NCI-H510A (cell line): ENCODE data around the gene LMO1.

ENCODE experiments used
- DNase-seq: peaks from one replicate; lab custom pipeline; 2025; lab: John Stamatoyannopoulos, UW

The LMO1 gene

DNA sequence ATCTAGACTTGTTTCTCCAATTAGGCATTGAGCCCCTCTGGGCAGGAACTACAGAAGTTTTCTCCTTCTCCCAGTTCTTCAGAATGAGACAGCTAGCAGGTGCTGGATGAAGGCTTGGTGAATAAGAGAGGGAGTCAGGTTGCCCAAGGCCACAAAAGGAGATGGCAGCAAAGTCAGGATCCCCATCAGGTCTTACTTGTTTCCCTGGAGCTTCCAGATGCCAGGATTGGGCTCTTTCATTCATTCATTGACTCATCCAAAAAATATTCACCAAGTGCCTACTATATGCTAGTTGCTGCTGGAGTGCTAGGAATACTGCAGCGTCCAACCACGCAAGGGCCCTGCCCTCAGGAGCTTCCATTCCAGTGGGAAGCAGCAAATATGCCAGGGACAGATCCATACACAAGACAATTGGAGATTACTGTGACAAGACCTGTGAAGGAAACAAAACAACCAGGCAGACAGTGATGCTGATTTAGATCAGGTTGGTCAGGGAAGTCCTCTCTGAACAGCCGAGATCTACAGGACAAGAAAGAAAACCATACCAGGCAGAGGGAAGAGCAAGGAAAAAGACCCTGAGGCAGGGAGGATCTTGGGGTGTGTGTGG, 24.6 kb upstream of the LMO1 start:
- DNase-seq, result no peak

DNA sequence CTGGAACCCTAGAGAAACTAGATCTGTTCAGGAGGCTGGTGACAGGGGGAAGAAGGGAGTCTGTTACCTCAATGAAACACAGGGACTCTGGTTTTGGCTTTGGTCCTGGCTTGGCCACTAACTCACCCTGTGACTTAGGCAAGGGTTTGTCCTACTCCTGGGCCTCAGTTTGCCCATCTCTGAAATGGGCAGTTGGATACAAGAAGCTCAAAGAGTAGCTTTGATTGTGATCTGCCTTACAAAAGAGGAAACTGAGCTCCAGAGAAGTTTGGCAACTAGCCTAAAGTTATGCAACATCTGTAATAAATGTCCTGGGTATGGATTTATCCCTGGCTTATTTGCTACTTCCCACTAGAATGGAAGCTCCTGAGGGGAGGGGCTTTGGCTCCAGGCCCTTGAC, 24.0 kb upstream of the LMO1 start:
- DNase-seq, result no peak

DNA sequence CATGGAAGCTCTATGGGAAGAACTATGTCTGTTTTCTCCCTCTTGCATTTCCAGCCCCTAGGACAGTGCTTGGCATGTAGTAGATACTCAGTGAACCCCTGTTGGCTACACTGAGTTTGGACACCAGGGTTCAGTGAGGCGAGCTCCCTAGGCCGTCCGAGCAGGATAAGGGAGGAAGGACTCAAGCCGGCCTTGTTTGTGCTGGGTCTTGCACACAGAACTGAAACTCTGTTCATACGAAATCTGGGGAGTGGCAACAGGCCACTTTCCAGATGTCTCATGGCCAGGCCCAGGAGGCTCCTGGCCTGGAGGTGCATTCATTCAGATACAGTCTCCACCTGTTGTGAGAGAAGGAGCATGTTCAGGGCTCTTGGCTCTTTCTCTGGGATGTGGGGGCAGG, 23.6 kb upstream of the LMO1 start:
- DNase-seq, result no peak

DNA sequence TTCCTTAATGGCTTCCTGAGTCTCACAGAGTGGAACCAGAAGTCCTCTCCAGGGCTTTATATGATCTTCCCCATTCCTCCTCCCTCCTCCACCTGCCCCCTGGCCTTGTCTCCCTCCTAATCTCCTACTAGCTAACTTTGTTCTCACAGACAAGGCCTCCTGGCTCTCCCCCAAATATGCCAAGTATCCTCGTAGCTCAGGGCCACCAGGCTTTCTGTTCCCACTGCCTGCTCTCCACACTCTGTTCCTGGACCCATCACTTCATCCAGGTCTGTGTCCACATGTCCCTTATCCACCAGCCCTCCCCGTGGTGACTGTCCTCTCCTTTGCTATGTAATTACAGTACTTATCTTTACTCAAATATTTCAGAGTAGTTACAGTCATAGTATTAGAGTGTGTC, 23.2 kb upstream of the LMO1 start:
- no peak for DNase-seq

DNA sequence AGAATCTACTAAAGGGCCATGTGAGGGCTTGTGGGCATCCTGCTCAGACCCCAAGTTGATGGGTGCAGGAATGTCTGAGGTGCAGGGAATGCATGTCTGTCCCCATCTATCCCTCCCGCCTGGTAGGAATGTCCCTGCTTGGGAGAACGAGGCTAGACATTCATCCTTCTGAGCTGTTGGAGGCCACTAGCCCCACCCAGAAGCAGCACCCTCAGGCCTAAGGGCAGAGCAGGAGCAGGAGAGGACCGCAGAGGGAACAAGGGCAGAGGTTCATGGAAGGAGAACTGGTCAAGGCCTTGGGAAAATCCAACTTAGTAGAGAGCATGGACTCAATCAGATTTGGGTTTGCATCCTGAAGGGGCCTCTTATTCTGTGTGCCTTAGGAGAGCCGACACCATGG, 22.1 kb upstream of the LMO1 start:
- DNase-seq, result no peak

DNA sequence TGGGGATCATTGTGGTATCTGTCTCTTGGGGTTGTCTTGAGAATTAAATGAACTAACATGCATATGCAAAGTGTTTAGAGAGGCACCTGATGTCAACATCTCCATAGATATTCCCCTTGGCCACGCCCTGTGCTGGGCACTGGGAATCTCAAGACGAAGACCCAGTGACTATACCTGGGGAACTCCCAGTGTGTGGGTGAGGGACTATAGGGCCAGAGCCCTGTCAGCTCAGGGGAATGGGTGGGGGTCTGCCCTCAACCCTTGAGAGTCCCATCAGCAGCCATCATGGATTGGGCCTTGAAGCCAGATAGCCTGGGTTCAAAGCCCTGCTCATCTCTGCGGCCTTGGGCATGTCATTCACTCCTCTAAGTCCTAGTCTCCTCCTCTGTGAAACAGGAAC, 21.6 kb upstream of the LMO1 start:
- no peak for DNase-seq

DNA sequence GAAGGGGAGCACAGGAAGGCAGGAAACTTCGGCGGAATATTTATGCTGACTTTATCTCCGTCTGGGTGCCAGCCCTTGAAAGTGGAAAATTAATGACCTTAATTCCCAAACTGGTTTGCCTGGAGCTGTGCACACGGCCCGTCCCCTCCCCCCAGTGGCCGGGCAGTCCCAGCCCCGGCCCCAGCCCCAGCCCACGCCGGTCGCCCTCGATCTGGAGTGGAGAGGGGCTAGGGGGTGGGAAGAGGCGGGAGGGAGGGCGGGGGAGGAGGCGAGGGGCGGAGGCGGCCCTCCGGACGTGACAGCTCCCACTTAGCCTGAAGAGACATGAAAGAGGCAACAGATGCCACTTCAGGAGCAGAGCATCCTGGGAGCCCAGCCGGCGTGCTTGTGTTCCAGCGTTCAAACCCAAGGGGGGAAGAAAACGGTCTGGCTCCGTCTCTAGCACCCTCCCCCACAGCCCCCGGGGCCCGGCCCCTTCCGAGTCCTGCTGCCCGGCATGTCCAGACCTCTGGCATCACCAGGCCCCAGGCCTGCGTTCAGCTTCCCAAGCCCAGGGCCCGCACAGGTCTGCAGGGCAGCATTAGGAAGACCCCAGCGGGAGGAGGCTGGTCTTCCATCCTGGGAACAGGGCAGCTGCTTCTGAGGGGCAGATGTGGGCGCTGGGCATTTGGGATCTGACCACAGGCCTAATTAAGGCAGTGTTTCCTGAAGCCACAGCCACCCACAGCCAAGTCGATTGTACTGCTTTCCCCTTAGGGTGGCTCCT, 20.0 kb upstream of the LMO1 start:
- DNase-seq, result peak; percentile 81

DNA sequence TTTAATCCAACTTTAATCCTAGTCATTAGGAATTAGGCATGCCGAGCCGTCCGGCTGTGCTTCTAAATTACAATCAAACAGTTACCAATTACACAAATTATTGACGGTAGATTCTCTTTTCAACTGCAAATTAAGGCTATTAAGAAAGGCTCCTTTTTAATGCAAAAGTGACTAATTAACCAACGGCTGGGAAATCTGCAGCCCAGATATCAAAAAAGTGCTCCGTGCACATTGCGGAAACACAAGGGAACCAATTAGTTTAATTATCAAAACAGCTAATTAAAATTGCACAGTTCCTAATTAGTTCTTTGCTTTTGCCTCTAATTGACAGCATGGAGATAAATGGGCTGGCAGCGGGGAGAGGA, 19.4 kb upstream of the LMO1 start:
- DNase-seq, result no peak

DNA sequence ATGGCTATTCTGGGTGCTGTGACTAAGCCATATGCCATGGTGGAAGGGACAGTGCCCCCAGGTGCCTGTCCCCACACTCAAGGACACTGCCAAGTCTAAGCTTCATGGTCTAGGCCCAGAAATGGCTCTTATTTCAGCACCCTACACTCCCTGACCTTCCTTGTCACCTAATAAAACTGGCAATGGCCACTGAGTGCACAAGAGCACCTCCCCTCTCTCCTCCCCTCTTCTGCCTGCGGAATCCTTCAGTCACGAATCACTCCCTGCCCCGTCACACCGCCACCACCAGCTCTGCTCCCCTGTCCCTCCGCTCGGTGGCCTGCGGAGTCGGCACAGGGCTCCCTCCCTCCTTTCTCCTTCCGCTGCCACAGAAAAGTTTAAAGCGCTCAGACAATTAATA, 19.0 kb upstream of the LMO1 start:
- DNase-seq, result peak; percentile 68

DNA sequence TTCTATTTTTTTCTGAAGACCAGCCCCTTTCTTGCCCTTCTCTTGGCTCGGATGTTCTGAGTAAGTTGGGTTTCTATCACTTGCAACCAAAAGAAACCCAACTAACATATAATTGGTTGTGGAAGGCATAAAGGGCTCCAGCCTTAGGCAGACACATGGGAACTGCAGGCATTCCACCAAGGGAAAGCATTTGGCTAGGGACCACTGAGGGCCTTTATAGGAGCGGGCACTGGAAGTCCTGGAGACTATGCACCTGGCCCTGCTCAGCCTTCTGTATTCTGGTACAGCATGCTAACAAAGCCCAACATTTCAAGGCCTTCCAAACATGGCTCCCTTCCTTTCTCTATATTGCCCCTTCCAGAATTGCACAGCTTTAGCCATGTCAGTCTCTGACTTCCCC, 17.6 kb upstream of the LMO1 start:
- DNase-seq, result no peak

DNA sequence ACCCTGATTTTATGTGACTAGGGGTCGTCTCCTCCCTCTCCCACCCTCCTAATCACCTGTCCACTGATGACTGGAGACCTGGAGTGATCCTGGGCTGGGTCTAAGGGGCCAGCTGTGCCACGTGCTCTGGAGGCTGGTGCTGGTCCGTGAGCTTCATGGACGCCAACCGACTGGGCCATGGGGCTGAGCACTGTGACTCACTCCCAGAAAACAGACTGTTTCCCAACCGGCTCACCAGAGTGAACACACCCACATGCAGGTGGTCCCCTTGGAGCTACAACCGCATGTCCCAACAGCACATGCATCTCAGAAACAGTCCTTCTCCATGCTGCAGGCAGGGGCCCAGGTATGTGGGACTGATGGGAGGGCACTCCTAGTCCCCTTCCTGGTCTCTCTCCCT, 14.0 kb upstream of the LMO1 start:
- DNase-seq, result no peak

DNA sequence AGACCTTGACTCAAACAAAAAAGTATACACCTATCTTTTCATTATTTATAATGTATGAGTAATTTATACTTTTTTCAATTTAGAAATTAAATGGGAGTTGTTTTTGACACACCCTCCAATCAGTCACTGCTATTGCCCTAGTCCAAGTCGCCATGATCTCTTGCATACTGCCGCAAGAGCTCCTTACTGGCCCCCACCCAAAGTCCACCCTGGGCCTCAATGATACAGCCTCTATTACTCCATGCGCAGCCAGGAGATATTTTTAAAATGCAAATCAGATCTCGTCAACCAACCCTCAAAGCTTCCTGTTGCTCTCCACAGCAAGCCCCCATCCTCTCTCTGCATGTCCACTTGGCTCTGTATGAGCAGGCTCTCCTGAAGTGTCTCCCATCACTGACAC, 12.8 kb upstream of the LMO1 start:
- no peak for DNase-seq

DNA sequence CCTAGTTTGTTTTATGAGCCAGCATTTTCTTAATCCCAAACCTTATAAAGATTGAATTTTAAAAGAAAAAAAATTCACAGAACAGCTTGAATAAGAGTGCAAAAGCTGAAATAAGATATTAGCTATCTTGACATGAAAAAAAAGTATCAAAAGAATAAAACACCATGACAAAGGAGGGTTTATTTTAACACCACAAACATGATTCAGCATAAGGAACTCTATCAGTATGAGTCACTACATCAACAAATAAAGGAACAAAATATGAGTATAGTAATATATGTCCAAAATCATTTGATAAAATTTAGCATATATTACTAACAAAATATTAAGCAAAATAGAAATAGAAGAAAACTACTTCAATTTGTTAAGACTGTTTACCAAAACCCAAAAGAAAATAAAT, 9.6 kb upstream of the LMO1 start:
- no peak for DNase-seq

DNA sequence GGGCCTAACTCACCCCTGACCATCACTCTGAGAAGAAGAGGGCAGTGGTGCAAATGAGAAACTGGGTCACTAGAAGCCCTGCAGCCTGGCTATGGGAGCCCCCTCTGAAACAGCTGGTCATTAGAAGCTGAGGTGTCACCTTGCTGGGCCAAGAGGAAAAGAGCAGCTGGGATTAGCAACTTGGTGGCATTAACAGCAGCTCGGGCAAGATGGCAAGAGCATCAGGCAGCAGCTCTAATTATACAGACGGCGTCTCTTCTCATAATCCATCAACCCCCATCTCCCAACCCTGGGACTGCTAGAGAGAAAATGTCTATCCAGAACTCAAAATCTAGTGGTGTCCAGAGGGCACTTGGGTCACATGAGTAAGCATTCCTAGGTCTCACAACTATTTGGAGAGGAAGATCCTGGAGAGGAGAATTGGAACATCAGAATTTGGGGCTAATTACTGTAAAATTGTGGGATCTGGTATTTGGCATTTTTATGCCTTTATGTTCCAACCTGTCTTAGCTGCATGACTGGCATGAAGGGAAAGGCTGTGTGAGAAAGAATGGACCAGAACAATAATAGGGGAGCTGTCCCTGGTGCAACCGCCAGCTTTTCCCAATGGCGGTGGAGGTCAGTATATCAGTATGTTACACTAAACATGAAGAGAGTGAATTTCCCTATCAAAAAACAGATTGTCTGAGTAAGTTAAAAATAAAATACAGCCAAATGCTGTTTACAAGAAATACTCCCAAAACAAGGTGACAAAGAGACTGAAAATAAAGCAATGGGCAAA, 7.6 kb upstream of the LMO1 start:
- DNase-seq, result no peak

DNA sequence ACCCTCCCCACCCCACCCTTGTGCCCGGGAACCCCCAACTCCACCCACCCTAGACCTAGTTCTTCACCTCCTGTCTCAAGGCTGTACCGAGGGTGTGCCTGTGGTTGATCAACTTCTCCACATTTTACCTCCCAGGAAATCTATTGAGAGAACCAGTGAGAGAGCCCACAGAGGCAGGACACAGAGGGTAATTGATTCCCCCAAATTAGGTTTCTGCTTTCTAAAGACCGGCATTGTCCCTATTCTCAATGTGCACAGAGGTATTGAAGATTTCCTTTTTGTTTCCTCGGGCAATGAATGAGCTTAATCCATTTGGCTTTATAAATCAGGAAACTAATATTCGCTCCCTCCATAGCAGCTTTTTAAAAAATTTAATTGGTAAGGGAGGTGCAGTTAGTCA, 6.0 kb upstream of the LMO1 start:
- no peak for DNase-seq

DNA sequence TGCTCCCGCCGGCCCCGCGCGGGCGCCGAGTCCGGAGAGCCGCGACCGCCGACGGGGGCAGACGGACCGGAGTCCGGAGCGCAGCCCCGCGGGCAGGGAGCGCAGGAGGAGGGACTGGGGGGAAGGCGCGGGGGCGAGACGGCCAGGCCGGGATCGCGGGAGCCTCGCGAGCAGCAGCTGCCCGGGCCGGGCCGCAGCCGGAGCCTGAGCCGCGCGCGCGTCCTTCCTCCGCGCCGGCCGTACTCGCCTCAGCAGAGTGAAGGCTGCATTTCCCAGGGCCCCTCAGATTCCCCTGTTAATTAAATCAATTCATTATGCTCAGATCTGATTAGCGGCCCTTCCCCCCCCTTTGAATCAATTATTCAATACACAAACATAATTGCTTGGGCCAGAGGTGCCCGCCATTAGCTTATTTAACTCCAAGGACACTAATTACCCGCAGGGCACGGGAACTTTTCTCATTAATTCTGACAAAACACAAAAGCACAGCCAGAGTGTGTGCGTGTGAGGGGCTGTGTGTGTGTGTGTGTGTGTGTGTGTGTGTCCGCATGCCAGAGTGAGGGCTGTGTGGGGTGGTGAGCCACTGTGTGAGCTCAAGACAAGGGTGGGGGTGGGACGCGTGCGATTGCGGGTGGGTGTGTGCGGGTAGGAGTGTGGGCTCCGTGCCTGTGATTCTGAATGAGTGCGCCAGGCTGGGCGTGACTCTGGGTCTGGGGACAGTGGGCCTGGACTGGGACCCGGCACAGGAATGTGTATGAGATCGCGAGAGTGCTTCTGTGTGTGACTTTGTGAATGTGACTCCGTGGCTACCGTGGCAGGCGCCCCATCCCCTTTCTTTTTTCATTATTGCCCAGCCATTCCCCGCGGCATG, 5.1 kb upstream of the LMO1 start:
- no peak for DNase-seq

DNA sequence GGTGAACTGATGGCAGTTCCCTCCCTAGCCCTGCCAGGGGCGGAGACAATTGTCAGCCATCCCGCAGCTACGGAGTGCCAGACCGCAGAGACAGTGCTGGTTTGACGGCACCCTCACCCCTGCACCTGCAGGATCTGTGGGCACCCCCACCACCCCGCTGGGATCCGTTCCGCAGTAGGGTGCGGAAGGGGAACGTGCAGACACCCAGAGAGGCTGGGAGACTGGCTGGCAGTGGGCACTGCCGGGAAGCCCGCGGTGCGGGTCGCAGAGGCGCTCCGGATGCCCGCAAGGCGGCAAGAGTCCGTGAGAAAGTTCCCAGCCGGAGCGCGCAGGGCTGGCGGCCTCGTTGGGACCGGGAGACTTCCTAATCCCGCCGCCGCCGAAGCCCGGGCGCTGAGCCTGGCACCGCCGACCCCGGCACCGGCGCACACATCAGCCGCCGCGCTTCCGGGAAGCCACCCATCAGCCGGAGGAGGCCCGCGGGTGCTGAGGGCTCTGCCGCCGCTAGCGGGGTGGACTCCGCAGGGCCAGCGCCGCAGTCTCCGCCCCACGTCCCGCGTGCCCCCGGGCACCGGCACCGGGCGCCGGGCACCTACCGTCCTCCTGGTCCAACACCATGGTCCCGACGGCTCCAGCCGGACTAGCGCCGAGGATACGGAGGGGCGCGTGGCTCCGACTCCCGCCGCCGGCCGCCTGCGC, 4.3 kb upstream of the LMO1 start:
- DNase-seq, result no peak

DNA sequence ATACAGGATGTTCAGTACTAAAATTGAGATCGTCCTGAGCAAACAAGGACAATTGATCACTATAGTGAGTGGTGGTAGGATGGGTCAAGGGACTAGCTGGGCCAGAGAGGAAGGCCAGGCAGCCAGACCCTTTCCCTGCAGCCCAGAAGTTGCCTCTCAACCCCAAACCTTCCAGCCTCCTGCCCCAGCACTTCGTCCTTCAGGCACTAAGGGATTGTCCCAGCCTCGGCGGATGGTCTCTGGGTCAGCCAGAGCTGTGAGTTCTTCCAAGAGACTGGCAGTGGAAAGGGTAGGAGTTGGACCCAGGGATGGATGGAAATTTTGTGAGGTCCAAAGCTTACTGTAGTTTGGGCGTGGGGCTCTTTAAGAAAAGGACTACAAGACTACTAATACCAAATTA, 3.6 kb upstream of the LMO1 start:
- no peak for DNase-seq

DNA sequence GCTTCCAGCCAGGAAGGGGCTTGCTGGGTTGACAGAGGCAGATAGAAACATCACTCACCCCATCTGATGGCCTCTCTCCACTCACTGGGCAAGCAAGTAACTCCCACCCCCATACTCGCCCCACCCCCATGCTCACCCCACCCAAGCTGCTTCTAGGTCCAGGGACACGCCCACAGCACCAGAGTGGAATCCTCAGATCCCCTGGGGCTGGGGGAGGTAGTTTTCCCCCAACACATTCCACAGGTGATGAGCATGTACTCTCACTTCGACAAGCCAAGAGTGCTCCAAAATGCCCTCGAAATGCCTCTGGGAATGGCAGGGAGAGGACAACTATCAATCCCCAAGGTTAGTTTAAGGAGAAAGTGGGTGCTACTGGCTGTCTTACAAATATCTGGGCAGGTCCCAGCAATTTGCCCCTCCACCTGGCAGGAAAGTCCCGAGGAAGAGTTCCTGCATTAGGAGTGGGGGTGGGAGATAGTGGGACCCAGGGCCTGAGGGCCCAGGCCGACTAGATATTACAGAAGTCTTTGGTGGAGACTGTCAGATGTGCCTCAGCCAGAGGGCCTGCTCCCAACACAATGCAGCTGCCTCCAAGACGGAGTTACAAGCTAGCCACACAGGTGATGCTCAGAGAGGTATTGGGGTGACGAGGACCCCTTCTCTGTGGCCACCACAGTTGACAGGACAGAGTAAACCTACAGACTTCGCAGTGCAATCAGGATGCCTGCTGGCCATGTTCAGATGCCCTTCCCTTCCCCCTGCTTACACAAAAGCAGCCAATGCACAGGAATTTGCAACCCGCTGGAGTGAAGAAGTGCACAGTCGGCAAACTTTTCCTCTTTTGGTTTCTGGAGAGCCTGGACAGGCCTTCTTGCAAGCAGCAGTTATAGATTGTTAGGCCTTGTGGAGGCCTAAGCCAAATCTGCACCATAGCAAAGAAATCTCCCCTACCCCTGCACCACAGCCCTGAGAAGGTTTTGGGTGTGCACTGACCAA, 2.9 kb upstream of the LMO1 start:
- no peak for DNase-seq

DNA sequence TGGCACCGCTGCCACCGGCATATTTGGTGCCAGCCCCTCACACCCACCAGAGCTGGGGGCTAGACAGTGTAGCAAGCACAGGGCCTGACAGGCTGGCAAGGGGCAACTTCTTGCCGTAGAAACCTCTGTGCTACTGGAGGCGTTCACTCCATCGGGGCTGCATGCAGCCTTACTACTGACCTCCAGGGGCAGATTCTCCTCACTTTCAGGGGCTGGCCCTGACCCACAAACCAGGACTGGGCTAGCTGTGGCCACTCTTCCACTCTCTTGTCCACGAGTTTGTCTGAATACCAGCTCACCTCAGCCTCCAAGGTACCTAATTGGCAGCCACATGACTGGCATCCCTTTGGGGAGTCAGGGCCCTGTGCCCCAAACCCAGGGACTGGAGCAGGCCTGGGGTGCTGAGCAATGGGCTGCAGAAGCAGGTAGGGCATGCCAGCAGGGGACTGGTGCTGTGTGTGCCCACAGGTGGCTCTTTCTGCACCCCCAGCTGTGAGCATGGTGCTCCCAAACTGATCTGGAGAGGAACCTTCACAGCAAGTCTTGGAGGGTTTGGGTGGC, 2.1 kb upstream of the LMO1 start:
- DNase-seq, result no peak
